Psoas muscle (tissue), 8 donors: ENCODE measurements around the gene ST3GAL4. TPM values are rescaled to one million over a fixed set of nuclear protein-coding genes. Genes with fewer than 3 reads are reported as not detected.
A peak's percentile ranks its signal among the peaks of the same experiment; 100 is the strongest.

Experiments used
- ATAC-seq, 4 donors: fragments of 200-7000 bp; cut with Tn5 transposase; one replicate each; pipeline ENCODE4 v1.9.1; 2020; ENCODE audit warnings: moderate library complexity in 3 of 4, mild to moderate bottlenecking in 2 of 4
- DNase-seq, 2 donors: peaks; one replicate each; pipeline ENCODE4 v3.0.0-alpha.2; 2020
- H3K27ac ChIP-seq: fragments of 200-600 bp; one replicate; pipeline ENCODE4 v1.8.0; 2022
- H3K27me3 ChIP-seq, 3 donors: fragments of 200-600 bp in 1 of 3; one replicate each; pipeline versions ENCODE4 v1.6.1 to v1.8.0; 2013 to 2022; ENCODE audit warnings: low read length in 2 of 3, mild to moderate bottlenecking in 2 of 3, moderate library complexity in 1 of 3; ENCODE audit not compliant: insufficient read depth in 3 of 3
- H3K36me3 ChIP-seq, 2 donors: fragments of 200-600 bp in 1 of 2; one replicate each; pipeline versions ENCODE4 v1.6.1 to v1.8.0; 2013 to 2022; ENCODE audit warnings: low read depth in 1 of 2, mild to moderate bottlenecking in 1 of 2, moderate library complexity in 1 of 2; ENCODE audit not compliant: insufficient read depth in 1 of 2
- H3K4me1 ChIP-seq: fragments of 200-600 bp; one replicate; pipeline ENCODE4 v1.8.0; 2022
- H3K4me3 ChIP-seq: fragments of 200-600 bp; one replicate; pipeline ENCODE4 v1.8.0; 2022; ENCODE audit warnings: mild to moderate bottlenecking
- H3K9me3 ChIP-seq: fragments of 200-600 bp; one replicate; pipeline ENCODE4 v1.8.0; 2022
- CTCF ChIP-seq: fragments of 200-600 bp; IDR thresholded peaks from one replicate; pipeline ENCODE4 v1.8.0; 2022; ENCODE audit warnings: antibody characterized with exemption
- WGBS, 3 donors: extraction: QIAGEN DNeasy Blood & Tissue Kit; methylation state at CpG; one replicate each; pipeline versions ENCODE4 v1.1.6 to v1.1.7; 2013; 5-methylcytosine and 5-hydroxymethylcytosine counted together
- intact Hi-C, 2 donors: fragments of 100-400 bp; cut with DNase I; formaldehyde crosslinking; loops; one replicate each; pipeline versions ENCODE4 v1.11.0 to v1.14.2; 2022
- polyA plus RNA-seq, 3 donors: library from polyadenylated mRNA; stranded (reverse); fragments of 200-250 nt; gene quantifications; one replicate each; pipeline ENCODE4 v1.2.3, GENCODE V29; 2013
- total RNA-seq, 4 donors: library from RNA; stranded (reverse); fragmentation: NEBNext Ultra II Directional in 2 of 4; extraction: Animal tissue kit (Norgen Biotek cat#: 25700) in 2 of 4; gene quantifications; one replicate each; pipeline versions ENCODE4 v1.2.1 to v1.2.4, GENCODE V29; 2021 to 2023
- donor health status: healthy with polysubstance abuse.
- donor health status: DM: no; HTN: no; CAD: no; lungs with moderate emphysema.
- donor health status: Bipolar disorder and iron deficiency.
- donor health status: healthy.
- donor health status: DM: yes; HTN: yes; CAD: no.
- donor health status: DM: no; HTN: no; CAD: no.
- donor health status: DM: no; HTN: no; CAD: no.
- donor health status: DM: yes; HTN: yes; CAD: no.

Gene ST3GAL4
- total and polyA plus RNA-seq, 7 donors = 3.5 to 9.3 (median 4.7) TPM

- peak overlapping the region; percentile 71 for H3K27ac ChIP-seq
- DNase-seq (peak; percentile 91 to 95), ATAC-seq (peak; percentile 93 to 98 (median 95))
- no peaks in the 10 kb centered on the region for H3K9me3 ChIP-seq
- H3K36me3 ChIP-seq = no peaks in the 10 kb centered on the region
- peak overlapping the region; percentile 74 for H3K4me3 ChIP-seq
- H3K27me3 ChIP-seq = no peaks in the 10 kb centered on the region
- TF ChIP-seq CTCF = no peak
- H3K4me1 ChIP-seq = no peaks in the 10 kb centered on the region
- 3 to 4% (median 4%) methylated on average over 42 to 52 of the region's 52 CpGs for WGBS, 3 donors
- intact Hi-C loops = loop anchor here in 1 of 2 donors (5.0 kb wide), 1 partner anchor 104 kb away; no protein-coding TSS in a partner anchor
Measured at GRCh38 chr11:126416542-126417090, 61.1 kb downstream of the ST3GAL4 start.

DNA sequence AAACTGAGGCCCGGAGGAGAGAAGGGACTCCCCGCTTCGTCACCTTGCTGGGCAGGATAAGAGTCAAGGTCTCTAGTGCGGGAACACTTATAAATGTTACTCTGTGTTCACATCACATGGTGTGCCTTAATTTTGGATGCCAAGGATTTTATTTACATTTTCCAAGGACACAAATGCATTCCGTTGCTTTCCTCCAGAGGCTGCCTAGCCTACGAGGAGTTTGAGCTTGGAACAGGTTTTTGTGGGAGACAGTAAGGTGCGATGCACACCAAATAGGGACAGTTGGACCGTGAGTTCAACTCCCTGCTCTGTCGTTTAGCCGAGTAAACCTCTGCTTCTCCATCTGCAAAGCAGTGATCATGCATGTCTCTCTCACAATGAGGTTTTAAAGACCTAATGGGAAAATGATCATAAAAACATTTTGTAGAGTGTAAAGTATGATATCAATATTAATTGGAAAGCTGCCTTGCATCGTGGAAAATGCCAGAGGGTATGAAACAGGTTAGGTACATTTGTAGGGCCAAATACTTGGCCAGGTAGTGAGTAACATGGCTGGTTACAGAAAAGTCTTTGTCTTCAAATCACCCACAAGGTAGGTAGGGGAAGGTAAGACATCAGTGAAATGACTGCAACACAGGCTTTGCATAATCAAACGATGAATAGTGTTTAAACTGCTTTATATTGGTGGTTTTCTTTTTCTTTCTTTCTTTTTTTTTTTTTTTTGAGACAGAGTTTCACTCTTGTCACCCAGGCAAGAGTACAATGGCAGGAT is 61.8 kb downstream of the ST3GAL4 start:
- ATAC-seq = no peak
- peak overlapping the region; percentile 71 for H3K27ac ChIP-seq
- no peaks in the 10 kb centered on the region for H3K4me1 ChIP-seq
- no peak for TF ChIP-seq CTCF
- H3K9me3 ChIP-seq = no peaks in the 10 kb centered on the region
- H3K4me3 ChIP-seq = peak overlapping the region; percentile 74
- 66 to 73% (median 72%) methylated on average over 12 of the region's 12 CpGs for WGBS, 3 donors
- H3K36me3 ChIP-seq = no peaks in the 10 kb centered on the region
- intact Hi-C loops = loop anchor here in 1 of 2 donors (5.0 kb wide), 1 partner anchor 105 kb away; no protein-coding TSS in a partner anchor
- DNase-seq = no peak
- H3K27me3 ChIP-seq = no peaks in the 10 kb centered on the region

- no peaks in the 10 kb centered on the region for H3K4me1 ChIP-seq
Measured at GRCh38 chr11:126418887-126419286, 63.4 kb downstream of the ST3GAL4 start.

More at GRCh38 chr11:126418887-126419286, 63.4 kb downstream of the ST3GAL4 start:
- Histone ChIP-seq H3K27me3 (no peaks in the 10 kb centered on the region), H3K9me3 (no peaks in the 10 kb centered on the region), H3K36me3 (no peaks in the 10 kb centered on the region), H3K27ac (no peak overlapping the region), H3K4me3 (no peak overlapping the region)
- DNase-seq = no peak
- intact Hi-C loops = loop anchor here in 1 of 2 donors (5.0 kb wide), 1 partner anchor 107 kb away; no protein-coding TSS in a partner anchor
- no peak for TF ChIP-seq CTCF
- 0 to 63% (median 60%) methylated on average over 1 of the region's 1 CpG for WGBS, 3 donors
- ATAC-seq = no peak
